HEK293 (cell line): Measurements from ENCODE around the gene AMBRA1.

ENCODE experiments used
- SALL2 ChIP-seq: fragments of 450-650 bp; formaldehyde crosslinking; IDR thresholded peaks from 2 replicates; pipeline ENCODE4 v1.5.0; 2017; ENCODE audit warnings: missing biosample characterization, mild to moderate bottlenecking, missing genetic modification characterization, borderline replicate concordance
- ZNF121 ChIP-seq: fragments of 450-650 bp; formaldehyde crosslinking; IDR thresholded peaks from 2 replicates; pipeline ENCODE4 v1.5.1; 2016; ENCODE audit warnings: missing biosample characterization, missing genetic modification characterization
- ZNF311 ChIP-seq: fragments of 450-650 bp; formaldehyde crosslinking; IDR thresholded peaks from 2 replicates; pipeline ENCODE4 v1.5.1; 2017; ENCODE audit warnings: missing biosample characterization, missing genetic modification characterization, borderline replicate concordance
- ZNF404 ChIP-seq: fragments of 450-650 bp; formaldehyde crosslinking; IDR thresholded peaks from 2 replicates; pipeline ENCODE4 v1.5.1; 2017; ENCODE audit warnings: missing biosample characterization, missing genetic modification characterization
- ZNF624 ChIP-seq: fragments of 450-650 bp; formaldehyde crosslinking; IDR thresholded peaks from 2 replicates; pipeline ENCODE4 v1.5.1; 2017; ENCODE audit warnings: missing biosample characterization, missing genetic modification characterization
- TF ChIP-seq, protein P1 (sequence below): fragments of 450-650 bp; formaldehyde crosslinking; IDR thresholded peaks from 2 replicates; pipeline ENCODE4 v1.5.1; 2016; ENCODE audit warnings: missing biosample characterization, missing genetic modification characterization
- TF ChIP-seq, protein P2 (sequence below): fragments of 450-650 bp; formaldehyde crosslinking; IDR thresholded peaks from 2 replicates; pipeline ENCODE4 v1.5.1; 2016; ENCODE audit warnings: missing biosample characterization, missing genetic modification characterization
- TF ChIP-seq, protein P3 (sequence below): fragments of 450-650 bp; formaldehyde crosslinking; IDR thresholded peaks from 2 replicates; pipeline ENCODE4 v1.5.1; 2017; ENCODE audit warnings: missing biosample characterization, missing genetic modification characterization
- TF ChIP-seq, protein P4 (sequence below): fragments of 450-650 bp; formaldehyde crosslinking; IDR thresholded peaks from 2 replicates; pipeline ENCODE4 v1.5.1; 2016; ENCODE audit warnings: missing biosample characterization, missing genetic modification characterization
- TF ChIP-seq, protein P5 (sequence below): sonication (generic); formaldehyde crosslinking; IDR thresholded peaks from 2 replicates; pipeline ENCODE4 v1.8.1; 2022; ENCODE audit warnings: mild to moderate bottlenecking, moderate library complexity, missing genetic modification reagents
- TF ChIP-seq, protein P6 (sequence below): fragments of 450-650 bp; formaldehyde crosslinking; conservative IDR thresholded peaks from 2 replicates; pipeline ENCODE4 v1.5.1; 2016; ENCODE audit warnings: low read depth, missing biosample characterization, missing genetic modification characterization

DNA sequence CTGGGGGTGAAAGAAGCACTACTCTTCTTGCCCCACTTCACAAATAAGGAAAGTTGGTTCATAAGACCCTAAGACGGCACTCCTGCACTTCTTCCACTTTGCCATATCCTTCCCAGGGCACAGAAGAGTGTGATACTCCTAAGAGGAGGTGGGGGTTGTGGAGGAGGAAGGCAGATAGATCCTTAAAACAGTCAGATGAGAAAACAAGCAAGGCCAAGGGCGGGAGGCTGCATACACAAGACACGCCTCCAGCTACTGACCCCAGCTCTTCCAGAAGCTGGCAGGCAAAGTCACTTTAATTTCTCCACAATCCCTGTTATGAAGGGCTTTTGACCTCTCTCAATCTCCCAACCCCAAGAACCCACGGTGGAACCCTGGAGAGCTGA, 200.6 kb downstream of the AMBRA1 start:
- TF ChIP-seq ZNF624 (no peak), ZNF121 (tag by site-specific recombination) (no peak), SALL2 (tag by site-specific recombination) (no peak), ZNF404 (tag by site-specific recombination) (no peak), ZNF311 (tag by site-specific recombination) (no peak)
- TF ChIP-seq, protein P1, sequence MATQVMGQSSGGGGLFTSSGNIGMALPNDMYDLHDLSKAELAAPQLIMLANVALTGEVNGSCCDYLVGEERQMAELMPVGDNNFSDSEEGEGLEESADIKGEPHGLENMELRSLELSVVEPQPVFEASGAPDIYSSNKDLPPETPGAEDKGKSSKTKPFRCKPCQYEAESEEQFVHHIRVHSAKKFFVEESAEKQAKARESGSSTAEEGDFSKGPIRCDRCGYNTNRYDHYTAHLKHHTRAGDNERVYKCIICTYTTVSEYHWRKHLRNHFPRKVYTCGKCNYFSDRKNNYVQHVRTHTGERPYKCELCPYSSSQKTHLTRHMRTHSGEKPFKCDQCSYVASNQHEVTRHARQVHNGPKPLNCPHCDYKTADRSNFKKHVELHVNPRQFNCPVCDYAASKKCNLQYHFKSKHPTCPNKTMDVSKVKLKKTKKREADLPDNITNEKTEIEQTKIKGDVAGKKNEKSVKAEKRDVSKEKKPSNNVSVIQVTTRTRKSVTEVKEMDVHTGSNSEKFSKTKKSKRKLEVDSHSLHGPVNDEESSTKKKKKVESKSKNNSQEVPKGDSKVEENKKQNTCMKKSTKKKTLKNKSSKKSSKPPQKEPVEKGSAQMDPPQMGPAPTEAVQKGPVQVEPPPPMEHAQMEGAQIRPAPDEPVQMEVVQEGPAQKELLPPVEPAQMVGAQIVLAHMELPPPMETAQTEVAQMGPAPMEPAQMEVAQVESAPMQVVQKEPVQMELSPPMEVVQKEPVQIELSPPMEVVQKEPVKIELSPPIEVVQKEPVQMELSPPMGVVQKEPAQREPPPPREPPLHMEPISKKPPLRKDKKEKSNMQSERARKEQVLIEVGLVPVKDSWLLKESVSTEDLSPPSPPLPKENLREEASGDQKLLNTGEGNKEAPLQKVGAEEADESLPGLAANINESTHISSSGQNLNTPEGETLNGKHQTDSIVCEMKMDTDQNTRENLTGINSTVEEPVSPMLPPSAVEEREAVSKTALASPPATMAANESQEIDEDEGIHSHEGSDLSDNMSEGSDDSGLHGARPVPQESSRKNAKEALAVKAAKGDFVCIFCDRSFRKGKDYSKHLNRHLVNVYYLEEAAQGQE, result no peak
- TF ChIP-seq, protein P2, sequence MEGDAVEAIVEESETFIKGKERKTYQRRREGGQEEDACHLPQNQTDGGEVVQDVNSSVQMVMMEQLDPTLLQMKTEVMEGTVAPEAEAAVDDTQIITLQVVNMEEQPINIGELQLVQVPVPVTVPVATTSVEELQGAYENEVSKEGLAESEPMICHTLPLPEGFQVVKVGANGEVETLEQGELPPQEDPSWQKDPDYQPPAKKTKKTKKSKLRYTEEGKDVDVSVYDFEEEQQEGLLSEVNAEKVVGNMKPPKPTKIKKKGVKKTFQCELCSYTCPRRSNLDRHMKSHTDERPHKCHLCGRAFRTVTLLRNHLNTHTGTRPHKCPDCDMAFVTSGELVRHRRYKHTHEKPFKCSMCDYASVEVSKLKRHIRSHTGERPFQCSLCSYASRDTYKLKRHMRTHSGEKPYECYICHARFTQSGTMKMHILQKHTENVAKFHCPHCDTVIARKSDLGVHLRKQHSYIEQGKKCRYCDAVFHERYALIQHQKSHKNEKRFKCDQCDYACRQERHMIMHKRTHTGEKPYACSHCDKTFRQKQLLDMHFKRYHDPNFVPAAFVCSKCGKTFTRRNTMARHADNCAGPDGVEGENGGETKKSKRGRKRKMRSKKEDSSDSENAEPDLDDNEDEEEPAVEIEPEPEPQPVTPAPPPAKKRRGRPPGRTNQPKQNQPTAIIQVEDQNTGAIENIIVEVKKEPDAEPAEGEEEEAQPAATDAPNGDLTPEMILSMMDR (tag by site-specific recombination), result no peak
- TF ChIP-seq, protein P3, sequence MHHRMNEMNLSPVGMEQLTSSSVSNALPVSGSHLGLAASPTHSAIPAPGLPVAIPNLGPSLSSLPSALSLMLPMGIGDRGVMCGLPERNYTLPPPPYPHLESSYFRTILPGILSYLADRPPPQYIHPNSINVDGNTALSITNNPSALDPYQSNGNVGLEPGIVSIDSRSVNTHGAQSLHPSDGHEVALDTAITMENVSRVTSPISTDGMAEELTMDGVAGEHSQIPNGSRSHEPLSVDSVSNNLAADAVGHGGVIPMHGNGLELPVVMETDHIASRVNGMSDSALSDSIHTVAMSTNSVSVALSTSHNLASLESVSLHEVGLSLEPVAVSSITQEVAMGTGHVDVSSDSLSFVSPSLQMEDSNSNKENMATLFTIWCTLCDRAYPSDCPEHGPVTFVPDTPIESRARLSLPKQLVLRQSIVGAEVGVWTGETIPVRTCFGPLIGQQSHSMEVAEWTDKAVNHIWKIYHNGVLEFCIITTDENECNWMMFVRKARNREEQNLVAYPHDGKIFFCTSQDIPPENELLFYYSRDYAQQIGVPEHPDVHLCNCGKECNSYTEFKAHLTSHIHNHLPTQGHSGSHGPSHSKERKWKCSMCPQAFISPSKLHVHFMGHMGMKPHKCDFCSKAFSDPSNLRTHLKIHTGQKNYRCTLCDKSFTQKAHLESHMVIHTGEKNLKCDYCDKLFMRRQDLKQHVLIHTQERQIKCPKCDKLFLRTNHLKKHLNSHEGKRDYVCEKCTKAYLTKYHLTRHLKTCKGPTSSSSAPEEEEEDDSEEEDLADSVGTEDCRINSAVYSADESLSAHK (tag by site-specific recombination), result peak; percentile 56; the same call in 1 of the 2 replicates
- TF ChIP-seq, protein P4, sequence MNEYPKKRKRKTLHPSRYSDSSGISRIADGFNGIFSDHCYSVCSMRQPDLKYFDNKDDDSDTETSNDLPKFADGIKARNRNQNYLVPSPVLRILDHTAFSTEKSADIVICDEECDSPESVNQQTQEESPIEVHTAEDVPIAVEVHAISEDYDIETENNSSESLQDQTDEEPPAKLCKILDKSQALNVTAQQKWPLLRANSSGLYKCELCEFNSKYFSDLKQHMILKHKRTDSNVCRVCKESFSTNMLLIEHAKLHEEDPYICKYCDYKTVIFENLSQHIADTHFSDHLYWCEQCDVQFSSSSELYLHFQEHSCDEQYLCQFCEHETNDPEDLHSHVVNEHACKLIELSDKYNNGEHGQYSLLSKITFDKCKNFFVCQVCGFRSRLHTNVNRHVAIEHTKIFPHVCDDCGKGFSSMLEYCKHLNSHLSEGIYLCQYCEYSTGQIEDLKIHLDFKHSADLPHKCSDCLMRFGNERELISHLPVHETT (tag by site-specific recombination), result no peak
- TF ChIP-seq, protein P5, sequence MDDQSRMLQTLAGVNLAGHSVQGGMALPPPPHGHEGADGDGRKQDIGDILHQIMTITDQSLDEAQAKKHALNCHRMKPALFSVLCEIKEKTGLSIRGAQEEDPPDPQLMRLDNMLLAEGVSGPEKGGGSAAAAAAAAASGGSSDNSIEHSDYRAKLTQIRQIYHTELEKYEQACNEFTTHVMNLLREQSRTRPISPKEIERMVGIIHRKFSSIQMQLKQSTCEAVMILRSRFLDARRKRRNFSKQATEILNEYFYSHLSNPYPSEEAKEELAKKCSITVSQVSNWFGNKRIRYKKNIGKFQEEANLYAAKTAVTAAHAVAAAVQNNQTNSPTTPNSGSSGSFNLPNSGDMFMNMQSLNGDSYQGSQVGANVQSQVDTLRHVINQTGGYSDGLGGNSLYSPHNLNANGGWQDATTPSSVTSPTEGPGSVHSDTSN, result no peak
- TF ChIP-seq, protein P6, sequence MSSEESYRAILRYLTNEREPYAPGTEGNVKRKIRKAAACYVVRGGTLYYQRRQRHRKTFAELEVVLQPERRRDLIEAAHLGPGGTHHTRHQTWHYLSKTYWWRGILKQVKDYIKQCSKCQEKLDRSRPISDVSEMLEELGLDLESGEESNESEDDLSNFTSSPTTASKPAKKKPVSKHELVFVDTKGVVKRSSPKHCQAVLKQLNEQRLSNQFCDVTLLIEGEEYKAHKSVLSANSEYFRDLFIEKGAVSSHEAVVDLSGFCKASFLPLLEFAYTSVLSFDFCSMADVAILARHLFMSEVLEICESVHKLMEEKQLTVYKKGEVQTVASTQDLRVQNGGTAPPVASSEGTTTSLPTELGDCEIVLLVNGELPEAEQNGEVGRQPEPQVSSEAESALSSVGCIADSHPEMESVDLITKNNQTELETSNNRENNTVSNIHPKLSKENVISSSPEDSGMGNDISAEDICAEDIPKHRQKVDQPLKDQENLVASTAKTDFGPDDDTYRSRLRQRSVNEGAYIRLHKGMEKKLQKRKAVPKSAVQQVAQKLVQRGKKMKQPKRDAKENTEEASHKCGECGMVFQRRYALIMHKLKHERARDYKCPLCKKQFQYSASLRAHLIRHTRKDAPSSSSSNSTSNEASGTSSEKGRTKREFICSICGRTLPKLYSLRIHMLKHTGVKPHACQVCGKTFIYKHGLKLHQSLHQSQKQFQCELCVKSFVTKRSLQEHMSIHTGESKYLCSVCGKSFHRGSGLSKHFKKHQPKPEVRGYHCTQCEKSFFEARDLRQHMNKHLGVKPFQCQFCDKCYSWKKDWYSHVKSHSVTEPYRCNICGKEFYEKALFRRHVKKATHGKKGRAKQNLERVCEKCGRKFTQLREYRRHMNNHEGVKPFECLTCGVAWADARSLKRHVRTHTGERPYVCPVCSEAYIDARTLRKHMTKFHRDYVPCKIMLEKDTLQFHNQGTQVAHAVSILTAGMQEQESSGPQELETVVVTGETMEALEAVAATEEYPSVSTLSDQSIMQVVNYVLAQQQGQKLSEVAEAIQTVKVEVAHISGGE (tag by site-specific recombination), result no peak
